Stimulated activated effector memory CD8-positive, alpha-beta T cell treated with anti-CD3 and anti-CD28 coated beads, Interleukin-12 subunit alpha, Interleukin-12 subunit beta, amount 100 ng/mL, for 72 hours (primary cell): ENCODE data around the gene MIEF2.

Source experiments
- ATAC-seq: fragments of 150-1000 bp; cut with Tn5 transposase; 2 replicates; pipeline ENCODE4 v1.10.0; 2021
- DNase-seq, 2 donors: peaks; one replicate each; pipeline ENCODE4 v3.0.0; 2021 to 2022; ENCODE audit warnings: low spot score in 2 of 2
- H3K27ac Mint-ChIP-seq: one replicate; pipeline ENCODE4 v1.8.0; 2022; ENCODE audit warnings: mild to moderate bottlenecking, mixed read lengths
- H3K36me3 Mint-ChIP-seq: one replicate; pipeline ENCODE4 v1.8.0; 2022; ENCODE audit warnings: mild to moderate bottlenecking, mixed read lengths
- H3K4me1 Mint-ChIP-seq: one replicate; pipeline ENCODE4 v1.8.0; 2022; ENCODE audit warnings: mixed read lengths
- H3K4me3 Mint-ChIP-seq: one replicate; pipeline ENCODE4 v1.8.0; 2022; ENCODE audit warnings: mild to moderate bottlenecking, mixed read lengths
- H3K9me3 Mint-ChIP-seq: one replicate; pipeline ENCODE4 v1.8.0; 2022; ENCODE audit warnings: mixed read lengths

Gene MIEF2

GRCh38 chr17:18246880-18247612 lies 13.4 kb upstream of the MIEF2 start:
- Mint-ChIP-seq H3K4me1 (peaks cover 7% of the 10 kb centered on the region), H3K9me3 (no peaks in the 10 kb centered on the region), H3K27ac (peak overlapping the region; percentile 77), H3K36me3 (peaks cover 93% of the 10 kb centered on the region), H3K4me3 (no peak overlapping the region)
- DNase-seq = no peak
- peak; percentile 29 for ATAC-seq

GRCh38 chr17:18247613-18248001 lies 12.9 kb upstream of the MIEF2 start:
- ATAC-seq (no peak), DNase-seq (no peak)
- Mint-ChIP-seq H3K36me3 (peaks cover 98% of the 10 kb centered on the region), H3K4me1 (peaks cover 7% of the 10 kb centered on the region), H3K4me3 (no peak overlapping the region), H3K27ac (peak overlapping the region; percentile 77), H3K9me3 (no peaks in the 10 kb centered on the region)

- peaks cover 99% of the 10 kb centered on the region for H3K36me3 Mint-ChIP-seq
- H3K4me1 Mint-ChIP-seq = peaks cover 7% of the 10 kb centered on the region
- H3K4me3 Mint-ChIP-seq = no peak overlapping the region
- ATAC-seq (peak; percentile 72), DNase-seq (peak; percentile 46 to 76)
- no peaks in the 10 kb centered on the region for H3K9me3 Mint-ChIP-seq
- H3K27ac Mint-ChIP-seq = peak overlapping the region; percentile 55
Measured at GRCh38 chr17:18248300-18248731, 12.1 kb upstream of the MIEF2 start.

GRCh38 chr17:18248811-18249210 lies 11.7 kb upstream of the MIEF2 start:
- ATAC-seq = no peak

GRCh38 chr17:18250259-18250658 lies 10.2 kb upstream of the MIEF2 start:
- DNase-seq (no peak), ATAC-seq (no peak)
- H3K4me3 Mint-ChIP-seq = no peak overlapping the region
- H3K27ac Mint-ChIP-seq = peak overlapping the region; percentile 75
- H3K36me3 Mint-ChIP-seq = peaks cover 97% of the 10 kb centered on the region
- H3K4me1 Mint-ChIP-seq = peaks cover 7% of the 10 kb centered on the region
- H3K9me3 Mint-ChIP-seq = no peaks in the 10 kb centered on the region

More at GRCh38 chr17:18248811-18249210, 11.7 kb upstream of the MIEF2 start:
- no peak overlapping the region for H3K4me3 Mint-ChIP-seq
- H3K27ac Mint-ChIP-seq = peak overlapping the region; percentile 55
- peaks cover 99% of the 10 kb centered on the region for H3K36me3 Mint-ChIP-seq
- peaks cover 7% of the 10 kb centered on the region for H3K4me1 Mint-ChIP-seq
- H3K9me3 Mint-ChIP-seq = no peaks in the 10 kb centered on the region
- no peak for DNase-seq

- peaks cover 7% of the 10 kb centered on the region for H3K4me1 Mint-ChIP-seq
- ATAC-seq (no peak), DNase-seq (no peak)
- H3K36me3 Mint-ChIP-seq = peaks cover 97% of the 10 kb centered on the region
- no peaks in the 10 kb centered on the region for H3K9me3 Mint-ChIP-seq
- H3K27ac Mint-ChIP-seq = peak overlapping the region; percentile 75
- no peak overlapping the region for H3K4me3 Mint-ChIP-seq
Measured at GRCh38 chr17:18250708-18251107, 9.8 kb upstream of the MIEF2 start.

- Mint-ChIP-seq H3K9me3 (no peaks in the 10 kb centered on the region), H3K27ac (peak overlapping the region; percentile 75), H3K4me1 (peaks cover 11% of the 10 kb centered on the region), H3K36me3 (peaks cover 97% of the 10 kb centered on the region), H3K4me3 (no peak overlapping the region)
- DNase-seq (no peak), ATAC-seq (no peak)
Measured at GRCh38 chr17:18251204-18251603, 9.3 kb upstream of the MIEF2 start.

- ATAC-seq = no peak
- Mint-ChIP-seq H3K27ac (no peak overlapping the region), H3K4me3 (no peak overlapping the region), H3K36me3 (peaks cover 98% of the 10 kb centered on the region), H3K4me1 (peaks cover 20% of the 10 kb centered on the region), H3K9me3 (no peaks in the 10 kb centered on the region)
- no peak for DNase-seq
Measured at GRCh38 chr17:18252160-18252559, 8.3 kb upstream of the MIEF2 start.

- H3K9me3 Mint-ChIP-seq = no peaks in the 10 kb centered on the region
- peaks cover 96% of the 10 kb centered on the region for H3K36me3 Mint-ChIP-seq
- no peak for ATAC-seq
- H3K27ac Mint-ChIP-seq = no peak overlapping the region
- DNase-seq = no peak
- peaks cover 25% of the 10 kb centered on the region for H3K4me1 Mint-ChIP-seq
- no peak overlapping the region for H3K4me3 Mint-ChIP-seq
Measured at GRCh38 chr17:18253187-18253884, 7.1 kb upstream of the MIEF2 start.

- ATAC-seq = no peak
- peak overlapping the region; percentile 58 for H3K27ac Mint-ChIP-seq
- no peak for DNase-seq
- peaks cover 23% of the 10 kb centered on the region for H3K4me1 Mint-ChIP-seq
- no peak overlapping the region for H3K4me3 Mint-ChIP-seq
- H3K36me3 Mint-ChIP-seq = peaks cover 87% of the 10 kb centered on the region
- H3K9me3 Mint-ChIP-seq = no peaks in the 10 kb centered on the region
Measured at GRCh38 chr17:18253947-18254821, 6.3 kb upstream of the MIEF2 start.

GRCh38 chr17:18254888-18255649 lies 5.4 kb upstream of the MIEF2 start:
- Mint-ChIP-seq H3K4me3 (no peak overlapping the region), H3K27ac (peak overlapping the region; percentile 58), H3K9me3 (no peaks in the 10 kb centered on the region), H3K4me1 (peaks cover 29% of the 10 kb centered on the region), H3K36me3 (peaks cover 78% of the 10 kb centered on the region)
- DNase-seq = no peak
- no peak for ATAC-seq

GRCh38 chr17:18256351-18256750 lies 4.1 kb upstream of the MIEF2 start:
- H3K36me3 Mint-ChIP-seq = peaks cover 66% of the 10 kb centered on the region

GRCh38 chr17:18256776-18257175 lies 3.7 kb upstream of the MIEF2 start:
- H3K4me1 Mint-ChIP-seq = peaks cover 37% of the 10 kb centered on the region
- H3K36me3 Mint-ChIP-seq = peaks cover 61% of the 10 kb centered on the region
- DNase-seq = no peak
- peak overlapping the region; percentile 98 for H3K4me3 Mint-ChIP-seq
- H3K27ac Mint-ChIP-seq = no peak overlapping the region
- ATAC-seq = no peak
- no peaks in the 10 kb centered on the region for H3K9me3 Mint-ChIP-seq

More at GRCh38 chr17:18256351-18256750, 4.1 kb upstream of the MIEF2 start:
- DNase-seq (no peak), ATAC-seq (no peak)
- peak overlapping the region; percentile 52 for H3K27ac Mint-ChIP-seq
- H3K9me3 Mint-ChIP-seq = no peaks in the 10 kb centered on the region
- peak overlapping the region; percentile 98 for H3K4me3 Mint-ChIP-seq
- peaks cover 33% of the 10 kb centered on the region for H3K4me1 Mint-ChIP-seq

GRCh38 chr17:18257268-18257981 lies 3.0 kb upstream of the MIEF2 start:
- ATAC-seq (peak; percentile 0), DNase-seq (no peak)
- Mint-ChIP-seq H3K27ac (peak overlapping the region; percentile 97), H3K36me3 (peaks cover 55% of the 10 kb centered on the region), H3K4me1 (peaks cover 41% of the 10 kb centered on the region), H3K9me3 (no peaks in the 10 kb centered on the region), H3K4me3 (peak overlapping the region; percentile 98)
